ENCODE results near the gene TRPV3. TPM values are rescaled to one million over a fixed set of nuclear protein-coding genes. Genes with fewer than 3 reads are reported as not detected.
"Not testable (repeated sequence)": the region's sequence is repeated elsewhere in the genome, so short reads cannot be mapped to it uniquely, and the experiment has no call there.

Gene TRPV3
- total and polyA plus RNA-seq, 2 of the 8 experiments (the other 6 are each of a cell fraction or from before 2014, with no cell fraction given), result 0.56 to 1.0 TPM

DNA sequence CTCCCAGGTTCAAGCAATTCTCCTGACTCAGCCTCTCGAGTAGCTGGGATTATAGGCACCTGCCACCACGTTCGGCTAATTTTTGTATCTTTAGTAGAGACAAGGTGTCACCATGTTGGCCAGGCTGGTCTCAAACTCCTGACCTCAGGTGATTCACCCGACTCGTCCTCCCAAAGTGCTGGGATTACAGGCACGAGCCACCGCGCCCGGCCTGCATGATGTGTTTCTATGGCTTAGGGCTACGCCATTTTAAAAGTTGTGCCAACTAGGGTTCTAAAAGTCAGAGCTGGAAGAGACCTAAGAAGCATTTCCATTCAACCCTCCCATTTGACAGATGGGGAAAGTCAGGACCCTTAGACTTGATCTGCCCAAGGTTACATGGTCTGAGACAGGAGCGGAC is 43.4 kb downstream of the TRPV3 start:
- H3K4me3 ChIP-seq (ENCODE audit: extremely low read depth in 1 of 4, insufficient read depth in 2 of 4, low read depth in 3 of 4, low read length in 4 of 4); H3K14ac ChIP-seq (ENCODE audit: insufficient read length); H3K9ac ChIP-seq (replicated peaks in 1 of 4; ENCODE audit: extremely low read depth in 1 of 4, low read depth in 3 of 4, low read length in 3 of 4); H3K4me2 ChIP-seq (ENCODE audit: insufficient read depth in 1 of 2, low read depth in 2 of 2, low read length in 2 of 2); H3K9me3 ChIP-seq (ENCODE audit: insufficient read depth in 2 of 2, low read depth in 1 of 2, low read length in 1 of 2); H4K20me1 ChIP-seq (replicated peaks in 1 of 2; ENCODE audit: control insufficient read depth in 1 of 2, insufficient read depth in 2 of 2, low read length in 2 of 2); FAIRE-seq; H3K27ac ChIP-seq (ENCODE audit: low read depth, low read length); H3K23ac ChIP-seq (ENCODE audit: insufficient read length); H2BK5ac ChIP-seq (ENCODE audit: low read depth, low read length); H2BK120ac ChIP-seq (replicated peaks; ENCODE audit: low read depth, low read length); H2BK15ac ChIP-seq (ENCODE audit: low read length); H2BK12ac ChIP-seq (ENCODE audit: low read depth, low read length); H2BK20ac ChIP-seq (ENCODE audit: low read length); H3K27me3 ChIP-seq (replicated peaks in 1 of 4; ENCODE audit: control insufficient read depth in 3 of 4, extremely low read depth in 1 of 4, insufficient read depth in 3 of 4, low read length in 3 of 4); H3K79me2 ChIP-seq (ENCODE audit: control insufficient read depth in 1 of 2, insufficient read depth in 2 of 2, low read length in 2 of 2); CTCF ChIA-PET (ENCODE audit: partially characterized antibody); H2AFZ ChIP-seq (ENCODE audit: low read length); H4K5ac ChIP-seq (ENCODE audit: insufficient read length, low read depth, low read length); DNase-seq (ENCODE audit: low read depth in 1 of 2, low spot score in 2 of 2); POLR2A ChIA-PET (ENCODE audit: partially characterized antibody); H3K36me3 ChIP-seq (ENCODE audit: control insufficient read depth in 2 of 4, insufficient read depth in 4 of 4, low read length in 3 of 4); H3K18ac ChIP-seq (ENCODE audit: extremely low read depth, low read length); H2AK5ac ChIP-seq (ENCODE audit: low read depth, low read length); H3K56ac ChIP-seq (replicated peaks; ENCODE audit: insufficient read length, low read depth, low read length); H3K23me2 ChIP-seq (ENCODE audit: low read depth, low read length); H3K79me1 ChIP-seq (ENCODE audit: low read depth, low read length); H4K8ac ChIP-seq (ENCODE audit: extremely low read depth, insufficient read depth, low read length): not testable (repeated sequence)
- Histone ChIP-seq H3K4ac (replicated peaks; ENCODE audit: insufficient read length, low read depth, low read length) (peak overlapping the region; percentile 61), H3K4me1 (replicated peaks in 1 of 4; ENCODE audit: control insufficient read depth in 3 of 4, insufficient read depth in 4 of 4, low read length in 3 of 4) (peaks cover 9 to 22% (median 14%) of the 10 kb centered on the region in 4 experiments), H4K91ac (replicated peaks; ENCODE audit: insufficient read length, low read length) (peak overlapping the region; percentile 17)
- 98% methylated on average over 10 of the region's 11 CpGs; no CpG with 5 or more reads in 1 of the 2 experiments for WGBS, 2 experiments (ENCODE audit: extremely low coverage in 1 of 2, insufficient coverage in 1 of 2, insufficient read length in 1 of 2, insufficient replicate concordance in 2 of 2, low coverage in 1 of 2, low lambda C conversion rate in 2 of 2, missing lambda C conversion rate in 1 of 2)

All from H1 (cell line).